AG20443 (cell line): ENCODE measurements around the gene ACE.
"Not testable (repeated sequence)": the region's sequence is repeated elsewhere in the genome, so short reads cannot be mapped to it uniquely, and the experiment has no call there.

Experiments
- DNase-seq: peaks from one replicate; pipeline ENCODE4 v3.0.0; 2012; ENCODE audit warnings: low spot score, mixed read lengths

Gene ACE

GRCh38 chr17:63444457-63444856 is 32.4 kb upstream of the ACE start:
- no peak for DNase-seq

- no peak for DNase-seq
Observed at GRCh38 chr17:63445065-63445464, 31.8 kb upstream of the ACE start.

GRCh38 chr17:63445571-63445953 is 31.3 kb upstream of the ACE start:
- peak; percentile 62 for DNase-seq

GRCh38 chr17:63445954-63446752 is 30.7 kb upstream of the ACE start, which contains the start of gene CYB561:
TSS of gene CYB561 (minus strand) at chr17:63446306. CDS start at chr17:63437547, 8,759 bp downstream.
- peak; percentile 95 for DNase-seq

- DNase-seq = peak; percentile 84
Observed at GRCh38 chr17:63446753-63447470, 29.9 kb upstream of the ACE start.

GRCh38 chr17:63447471-63448009 is 29.3 kb upstream of the ACE start:
- no peak for DNase-seq

- DNase-seq = no peak
Observed at GRCh38 chr17:63448655-63449054, 28.2 kb upstream of the ACE start.

GRCh38 chr17:63450551-63450950 is 26.3 kb upstream of the ACE start:
- DNase-seq = peak; percentile 32

- no peak for DNase-seq
Observed at GRCh38 chr17:63451150-63451549, 25.7 kb upstream of the ACE start.

- no peak for DNase-seq
Observed at GRCh38 chr17:63452046-63452961, 24.6 kb upstream of the ACE start.

GRCh38 chr17:63452962-63453551 is 23.8 kb upstream of the ACE start:
- no peak for DNase-seq

- DNase-seq = not testable (repeated sequence)
Observed at GRCh38 chr17:63454357-63454756, 22.5 kb upstream of the ACE start.

- no peak for DNase-seq
Observed at GRCh38 chr17:63454915-63455314, 21.9 kb upstream of the ACE start.

- no peak for DNase-seq
Observed at GRCh38 chr17:63455417-63455816, 21.4 kb upstream of the ACE start.

GRCh38 chr17:63458478-63458877 is 18.4 kb upstream of the ACE start:
- no peak for DNase-seq

GRCh38 chr17:63460018-63460417 is 16.8 kb upstream of the ACE start:
- DNase-seq = no peak

- no peak for DNase-seq
Observed at GRCh38 chr17:63463771-63464170, 13.1 kb upstream of the ACE start.

GRCh38 chr17:63464691-63465236 is 12.1 kb upstream of the ACE start:
- no peak for DNase-seq

GRCh38 chr17:63468099-63468498 is 8.8 kb upstream of the ACE start:
- not testable (repeated sequence) for DNase-seq

- no peak for DNase-seq
Observed at GRCh38 chr17:63474174-63474573, 2.7 kb upstream of the ACE start.
